ENCODE results near the gene SLC2A13.
"Not testable (repeated sequence)": the region's sequence is repeated elsewhere in the genome, so short reads cannot be mapped to it uniquely, and the experiment has no call there.

The SLC2A13 gene

GRCh38 chr12:39798977-39799376 is 306.9 kb downstream of the SLC2A13 start:
- no peak overlapping the region for H3K27ac ChIP-seq (ENCODE audit: low read length)
- H3K27me3 ChIP-seq (ENCODE audit: control insufficient read depth, insufficient read depth, low read length): no peaks in the 10 kb centered on the region
- no peaks in the 10 kb centered on the region for H3K4me1 ChIP-seq (ENCODE audit: control insufficient read depth, insufficient read depth, low read length)
- DNase-seq (ENCODE audit: low read depth, low spot score): no peak
- H3K9me3 ChIP-seq (ENCODE audit: control insufficient read depth, insufficient read depth, low read length): no peaks in the 10 kb centered on the region
- no peak overlapping the region for H3K4me3 ChIP-seq (ENCODE audit: low read length)
- WGBS (ENCODE audit: insufficient coverage, insufficient read length): no CpG with 5 or more reads among the region's 4 CpGs
- no peaks in the 10 kb centered on the region for H3K36me3 ChIP-seq (ENCODE audit: control insufficient read depth, insufficient read depth, low read length)

- Histone ChIP-seq H3K27ac (ENCODE audit: low read length) (no peak overlapping the region), H3K4me1 (ENCODE audit: control insufficient read depth, insufficient read depth, low read length) (no peaks in the 10 kb centered on the region), H3K9me3 (ENCODE audit: control insufficient read depth, insufficient read depth, low read length) (no peaks in the 10 kb centered on the region), H3K4me3 (ENCODE audit: low read length) (no peak overlapping the region), H3K36me3 (ENCODE audit: control insufficient read depth, insufficient read depth, low read length) (no peaks in the 10 kb centered on the region), H3K27me3 (ENCODE audit: control insufficient read depth, insufficient read depth, low read length) (no peaks in the 10 kb centered on the region)
- DNase-seq (ENCODE audit: low read depth, low spot score): no peak
- 100% methylated on average over 2 of the region's 5 CpGs for WGBS (ENCODE audit: insufficient coverage, insufficient read length)
Measured at GRCh38 chr12:39798429-39798828, 307.5 kb downstream of the SLC2A13 start.

DNA sequence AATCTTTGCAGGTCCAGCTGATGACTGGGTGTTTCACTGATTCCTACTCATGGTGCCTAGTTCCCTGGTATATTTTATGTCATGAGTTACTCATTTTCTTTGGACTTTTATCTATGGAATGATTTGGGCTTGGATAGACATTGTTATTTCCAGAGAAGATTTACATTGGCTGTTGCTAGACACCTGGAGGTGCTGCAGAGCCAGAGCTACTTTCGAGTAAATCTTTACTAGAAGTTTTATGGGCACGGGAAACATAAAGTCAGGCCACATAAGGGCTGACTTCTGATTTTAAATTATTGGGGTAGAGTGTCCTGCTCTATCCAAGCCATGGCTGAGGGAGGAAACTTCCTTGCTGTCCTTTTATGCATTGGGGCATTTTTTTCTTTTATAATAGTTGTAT is 310.4 kb downstream of the SLC2A13 start:
- no peaks in the 10 kb centered on the region for H3K27me3 ChIP-seq (ENCODE audit: control insufficient read depth, insufficient read depth, low read length)
- no peak overlapping the region for H3K27ac ChIP-seq (ENCODE audit: low read length)
- no CpG with 5 or more reads among the region's 2 CpGs for WGBS (ENCODE audit: insufficient coverage, insufficient read length)
- H3K9me3 ChIP-seq (ENCODE audit: control insufficient read depth, insufficient read depth, low read length): no peaks in the 10 kb centered on the region
- H3K36me3 ChIP-seq (ENCODE audit: control insufficient read depth, insufficient read depth, low read length): no peaks in the 10 kb centered on the region
- no peaks in the 10 kb centered on the region for H3K4me1 ChIP-seq (ENCODE audit: control insufficient read depth, insufficient read depth, low read length)
- no peak overlapping the region for H3K4me3 ChIP-seq (ENCODE audit: low read length)
- no peak for DNase-seq (ENCODE audit: low read depth, low spot score)

DNA sequence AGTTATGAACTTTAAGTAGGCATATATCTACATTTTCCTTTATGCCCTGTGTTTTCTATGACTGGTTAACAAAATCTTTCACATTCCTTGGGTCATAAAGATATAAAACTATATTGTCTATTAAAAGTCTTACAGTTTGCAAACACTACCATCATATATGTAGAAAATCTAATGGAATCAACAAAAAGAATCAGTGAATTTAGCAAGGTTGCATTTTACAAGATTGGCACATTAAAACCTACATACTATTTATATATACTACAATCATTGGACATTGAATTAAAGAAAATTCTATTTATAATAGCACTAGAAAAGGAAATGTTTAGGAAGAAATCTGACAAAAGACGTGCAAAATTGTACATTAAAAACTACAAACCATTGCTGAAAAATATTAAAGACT is 312.9 kb downstream of the SLC2A13 start:
- H3K9me3 ChIP-seq (ENCODE audit: control insufficient read depth, insufficient read depth, low read length): no peaks in the 10 kb centered on the region
- no peaks in the 10 kb centered on the region for H3K27me3 ChIP-seq (ENCODE audit: control insufficient read depth, insufficient read depth, low read length)
- no peak for DNase-seq (ENCODE audit: low read depth, low spot score)
- no peaks in the 10 kb centered on the region for H3K36me3 ChIP-seq (ENCODE audit: control insufficient read depth, insufficient read depth, low read length)
- no peaks in the 10 kb centered on the region for H3K4me1 ChIP-seq (ENCODE audit: control insufficient read depth, insufficient read depth, low read length)
- no CpG with 5 or more reads among the region's 1 CpG for WGBS (ENCODE audit: insufficient coverage, insufficient read length)
- no peak overlapping the region for H3K4me3 ChIP-seq (ENCODE audit: low read length)
- no peak overlapping the region for H3K27ac ChIP-seq (ENCODE audit: low read length)

- H3K27ac ChIP-seq (ENCODE audit: low read length): no peak overlapping the region
- H3K27me3 ChIP-seq (ENCODE audit: control insufficient read depth, insufficient read depth, low read length): no peaks in the 10 kb centered on the region
- H3K4me3 ChIP-seq (ENCODE audit: low read length): no peak overlapping the region
- no peaks in the 10 kb centered on the region for H3K4me1 ChIP-seq (ENCODE audit: control insufficient read depth, insufficient read depth, low read length)
- H3K36me3 ChIP-seq (ENCODE audit: control insufficient read depth, insufficient read depth, low read length): no peaks in the 10 kb centered on the region
- DNase-seq (ENCODE audit: low read depth, low spot score): no peak
- no peaks in the 10 kb centered on the region for H3K9me3 ChIP-seq (ENCODE audit: control insufficient read depth, insufficient read depth, low read length)
- no CpG with 5 or more reads among the region's 2 CpGs for WGBS (ENCODE audit: insufficient coverage, insufficient read length)
Measured at GRCh38 chr12:39788239-39788638, 317.6 kb downstream of the SLC2A13 start.

DNA sequence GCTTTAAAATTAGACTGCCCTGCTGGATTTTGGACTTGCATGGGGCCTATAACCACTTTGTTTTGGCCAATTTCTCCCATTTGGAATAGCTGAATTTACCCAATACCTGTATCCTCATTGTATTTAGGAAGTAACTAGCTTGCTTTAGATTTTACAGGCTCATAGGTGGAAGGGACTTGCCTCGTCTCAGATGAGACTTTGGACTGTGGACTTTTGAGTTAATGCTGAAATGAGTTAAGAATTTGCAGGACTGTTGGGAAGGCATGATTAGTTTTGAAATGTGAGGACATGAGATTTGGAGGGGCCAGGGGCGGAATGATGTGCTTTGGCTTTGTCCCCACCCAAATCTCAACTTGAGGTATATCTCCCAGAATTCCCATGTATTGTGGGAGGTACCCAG is 320.1 kb downstream of the SLC2A13 start:
- H3K9me3 ChIP-seq (ENCODE audit: control insufficient read depth, insufficient read depth, low read length); H3K4me1 ChIP-seq (ENCODE audit: control insufficient read depth, insufficient read depth, low read length); DNase-seq (ENCODE audit: low read depth, low spot score); H3K4me3 ChIP-seq (ENCODE audit: low read length); H3K27ac ChIP-seq (ENCODE audit: low read length); H3K27me3 ChIP-seq (ENCODE audit: control insufficient read depth, insufficient read depth, low read length); H3K36me3 ChIP-seq (ENCODE audit: control insufficient read depth, insufficient read depth, low read length): not testable (repeated sequence)
- WGBS (ENCODE audit: insufficient coverage, insufficient read length): no CpG with 5 or more reads among the region's 2 CpGs

DNA sequence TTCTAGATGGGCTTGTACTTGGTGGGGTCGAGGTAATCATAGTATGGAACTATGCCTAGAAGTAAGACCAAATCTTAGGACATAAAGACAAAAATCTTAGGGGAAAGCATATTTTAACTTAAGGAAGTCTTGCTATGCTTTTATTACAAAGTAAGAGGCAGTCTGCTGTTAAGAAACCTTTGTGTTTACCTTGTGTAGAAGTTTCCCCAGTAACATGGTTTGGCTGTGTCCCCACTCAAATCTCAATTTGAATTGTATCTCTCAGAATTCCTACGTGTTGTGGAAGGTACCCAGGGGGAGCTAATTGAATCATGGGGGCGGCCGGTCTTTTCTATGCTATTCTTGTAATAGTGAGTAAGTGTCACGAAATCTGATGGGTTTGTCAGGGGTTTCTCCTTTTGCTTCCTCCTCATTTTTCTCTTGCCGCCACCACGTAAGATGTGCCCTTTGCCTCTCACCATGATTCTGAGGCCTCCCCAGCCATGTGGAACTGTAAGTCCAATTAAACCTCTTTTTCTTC is 323.8 kb downstream of the SLC2A13 start:
- Histone ChIP-seq H3K27me3 (ENCODE audit: control insufficient read depth, insufficient read depth, low read length) (no peaks in the 10 kb centered on the region), H3K27ac (ENCODE audit: low read length) (no peak overlapping the region), H3K36me3 (ENCODE audit: control insufficient read depth, insufficient read depth, low read length) (no peaks in the 10 kb centered on the region), H3K4me3 (ENCODE audit: low read length) (no peak overlapping the region), H3K4me1 (ENCODE audit: control insufficient read depth, insufficient read depth, low read length) (no peaks in the 10 kb centered on the region), H3K9me3 (ENCODE audit: control insufficient read depth, insufficient read depth, low read length) (no peaks in the 10 kb centered on the region)
- DNase-seq (ENCODE audit: low read depth, low spot score): no peak
- WGBS (ENCODE audit: insufficient coverage, insufficient read length): no CpG with 5 or more reads among the region's 7 CpGs

- no peak overlapping the region for H3K4me3 ChIP-seq (ENCODE audit: low read length)
Measured at GRCh38 chr12:39780913-39781446, 324.9 kb downstream of the SLC2A13 start.

GRCh38 chr12:39780411-39780912 is 325.4 kb downstream of the SLC2A13 start:
- Histone ChIP-seq H3K4me3 (ENCODE audit: low read length) (no peak overlapping the region), H3K4me1 (ENCODE audit: control insufficient read depth, insufficient read depth, low read length) (no peaks in the 10 kb centered on the region), H3K9me3 (ENCODE audit: control insufficient read depth, insufficient read depth, low read length) (no peaks in the 10 kb centered on the region), H3K27me3 (ENCODE audit: control insufficient read depth, insufficient read depth, low read length) (no peaks in the 10 kb centered on the region), H3K27ac (ENCODE audit: low read length) (no peak overlapping the region), H3K36me3 (ENCODE audit: control insufficient read depth, insufficient read depth, low read length) (no peaks in the 10 kb centered on the region)
- no CpG with 5 or more reads among the region's 2 CpGs for WGBS (ENCODE audit: insufficient coverage, insufficient read length)
- no peak for DNase-seq (ENCODE audit: low read depth, low spot score)

More at GRCh38 chr12:39780913-39781446, 324.9 kb downstream of the SLC2A13 start:
- Histone ChIP-seq H3K27ac (ENCODE audit: low read length) (no peak overlapping the region), H3K36me3 (ENCODE audit: control insufficient read depth, insufficient read depth, low read length) (no peaks in the 10 kb centered on the region), H3K27me3 (ENCODE audit: control insufficient read depth, insufficient read depth, low read length) (no peaks in the 10 kb centered on the region), H3K9me3 (ENCODE audit: control insufficient read depth, insufficient read depth, low read length) (no peaks in the 10 kb centered on the region), H3K4me1 (ENCODE audit: control insufficient read depth, insufficient read depth, low read length) (no peaks in the 10 kb centered on the region)
- no peak for DNase-seq (ENCODE audit: low read depth, low spot score)
- WGBS (ENCODE audit: insufficient coverage, insufficient read length): no CpG with 5 or more reads among the region's 4 CpGs

DNA sequence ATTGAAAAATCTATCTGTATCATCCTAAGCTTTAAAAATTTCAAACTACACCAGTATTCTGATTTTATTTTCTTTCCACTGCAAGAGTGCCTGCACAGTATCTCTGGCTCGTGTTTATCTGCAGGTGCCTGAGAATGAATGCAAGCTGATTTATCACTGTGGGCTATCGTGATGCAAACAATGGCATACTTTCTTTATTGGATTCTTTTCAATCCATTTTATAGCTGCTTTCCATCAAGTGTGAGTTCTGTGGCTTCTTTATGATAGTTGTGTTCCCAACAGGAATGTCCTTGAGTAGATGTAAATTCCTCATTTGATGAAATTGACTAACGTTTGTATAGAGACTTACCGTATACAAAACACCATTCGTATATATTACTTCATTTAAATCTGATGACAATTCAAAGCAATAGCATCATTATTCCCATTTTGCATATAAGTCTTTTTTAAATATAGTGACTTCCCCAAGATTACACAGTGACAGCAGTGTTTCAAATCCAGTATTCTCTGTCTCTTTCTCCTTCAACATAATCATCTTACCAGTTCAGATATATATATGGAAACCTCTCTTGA is 326.0 kb downstream of the SLC2A13 start:
- DNase-seq (ENCODE audit: low read depth, low spot score): no peak
- H3K36me3 ChIP-seq (ENCODE audit: control insufficient read depth, insufficient read depth, low read length): no peaks in the 10 kb centered on the region
- H3K9me3 ChIP-seq (ENCODE audit: control insufficient read depth, insufficient read depth, low read length): no peaks in the 10 kb centered on the region
- H3K4me1 ChIP-seq (ENCODE audit: control insufficient read depth, insufficient read depth, low read length): no peaks in the 10 kb centered on the region
- no peaks in the 10 kb centered on the region for H3K27me3 ChIP-seq (ENCODE audit: control insufficient read depth, insufficient read depth, low read length)
- 100% methylated on average over 1 of the region's 5 CpGs for WGBS (ENCODE audit: insufficient coverage, insufficient read length)
- no peak overlapping the region for H3K27ac ChIP-seq (ENCODE audit: low read length)
- no peak overlapping the region for H3K4me3 ChIP-seq (ENCODE audit: low read length)

- Histone ChIP-seq H3K27ac (ENCODE audit: low read length) (no peak overlapping the region), H3K4me3 (ENCODE audit: low read length) (no peak overlapping the region), H3K4me1 (ENCODE audit: control insufficient read depth, insufficient read depth, low read length) (no peaks in the 10 kb centered on the region), H3K27me3 (ENCODE audit: control insufficient read depth, insufficient read depth, low read length) (no peaks in the 10 kb centered on the region), H3K36me3 (ENCODE audit: control insufficient read depth, insufficient read depth, low read length) (no peaks in the 10 kb centered on the region), H3K9me3 (ENCODE audit: control insufficient read depth, insufficient read depth, low read length) (no peaks in the 10 kb centered on the region)
- WGBS (ENCODE audit: insufficient coverage, insufficient read length): no CpG with 5 or more reads among the region's 11 CpGs
- DNase-seq (ENCODE audit: low read depth, low spot score): no peak
Measured at GRCh38 chr12:39777465-39777864, 328.4 kb downstream of the SLC2A13 start.

Measured in iPS DF 6.9 (cell line).